Right cardiac atrium (tissue), 5 donors: ENCODE results near the gene DCUN1D4. TPM values are rescaled to one million over a fixed set of nuclear protein-coding genes. Genes with fewer than 3 reads are reported as not detected.
"Not testable (repeated sequence)": the region's sequence is repeated elsewhere in the genome, so short reads cannot be mapped to it uniquely, and the experiment has no call there.

Experiments
- ATAC-seq, 2 donors: fragments of 200-7000 bp; cut with Tn5 transposase; one replicate each; pipeline versions ENCODE4 v1.8.0 to v1.9.1; 2020; ENCODE audit warnings: moderate library complexity in 2 of 2, mild to moderate bottlenecking in 1 of 2
- DNase-seq, 3 donors: peaks; one replicate each; pipeline ENCODE4 v3.0.0-alpha.2; 2020
- H3K27ac ChIP-seq: one replicate; pipeline ENCODE4 v1.5.1; 2013; ENCODE audit warnings: mild to moderate bottlenecking, low read length, control low read depth, moderate library complexity
- H3K27me3 ChIP-seq: one replicate; pipeline ENCODE4 v1.6.1; 2013; ENCODE audit not compliant: control insufficient read depth, insufficient read depth
- H3K4me1 ChIP-seq: one replicate; pipeline ENCODE4 v1.6.1; 2013; ENCODE audit warnings: low read length; ENCODE audit not compliant: control insufficient read depth, insufficient read depth
- H3K4me3 ChIP-seq: one replicate; pipeline ENCODE4 v1.5.1; 2013; ENCODE audit warnings: low read length, control low read depth
- H3K9me3 ChIP-seq: one replicate; pipeline ENCODE4 v1.6.1; 2013; ENCODE audit warnings: low read length; ENCODE audit not compliant: control insufficient read depth
- WGBS: extraction: QIAGEN DNeasy Blood & Tissue Kit; methylation state at CpG from one replicate; pipeline ENCODE4 v1.1.7; 2013; 5-methylcytosine and 5-hydroxymethylcytosine counted together
- intact Hi-C, 4 donors: fragments of 100-400 bp; cut with DNase I; formaldehyde crosslinking; loops; one replicate each; pipeline versions ENCODE4 v1.11.0 to v1.14.0; 2022 to 2023
- polyA plus RNA-seq: library from polyadenylated mRNA; stranded (reverse); fragments of 200-250 nt; gene quantifications from one replicate; pipeline ENCODE4 v1.2.3, GENCODE V29; 2013
- total RNA-seq, 4 donors: library from RNA; stranded (reverse); fragmentation: NEBNext Ultra II Directional; extraction: Animal tissue kit (Norgen Biotek cat#: 25700); gene quantifications; one replicate each; pipeline ENCODE4 v1.2.1, GENCODE V29; 2021
- donor health status: healthy with polysubstance abuse.
- donor health status: DM: no; HTN: yes; CAD: no.
- donor health status: DM: no; HTN: no; CAD: no.
- donor health status: DM: no; HTN: yes; CAD: no; lungs with severe emphysema.
- donor health status: DM: yes; HTN: yes; CAD: no.

The DCUN1D4 gene
- total and polyA plus RNA-seq, 5 donors: 15.4 to 60.6 (median 54.8) TPM

GRCh38 chr4:51872283-51872997, 29.5 kb downstream of the DCUN1D4 start:
- no peaks in the 10 kb centered on the region for H3K9me3 ChIP-seq
- ATAC-seq (no peak), DNase-seq (no peak)
- intact Hi-C loops: no loop called here
- no peaks in the 10 kb centered on the region for H3K27me3 ChIP-seq
- no peaks in the 10 kb centered on the region for H3K4me1 ChIP-seq
- 91% methylated on average over 9 of the region's 9 CpGs for WGBS
- no peak overlapping the region for H3K27ac ChIP-seq
- H3K4me3 ChIP-seq: no peak overlapping the region

DNA sequence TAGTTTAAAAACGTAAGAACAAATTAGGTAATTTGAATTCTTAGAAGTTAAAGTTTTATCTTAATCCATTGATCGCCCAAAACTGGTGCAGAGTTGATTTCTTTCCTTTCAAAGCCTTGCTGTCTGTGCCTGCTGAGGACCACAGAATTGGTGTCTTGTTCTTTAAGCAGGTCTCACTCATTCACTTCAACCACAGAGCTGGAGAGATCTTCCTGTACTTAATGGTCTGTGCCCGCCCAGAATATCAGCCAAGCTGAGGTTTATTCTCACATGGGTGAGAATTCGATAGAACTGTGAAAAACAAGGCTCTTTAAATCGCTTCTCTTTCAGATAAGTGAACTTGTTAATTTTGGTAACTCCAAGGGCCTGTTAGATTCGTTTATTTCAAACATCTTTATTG, 31.6 kb downstream of the DCUN1D4 start:
- H3K27ac ChIP-seq: no peak overlapping the region
- 97% methylated on average over 6 of the region's 6 CpGs for WGBS
- no peak overlapping the region for H3K4me3 ChIP-seq
- H3K4me1 ChIP-seq: no peaks in the 10 kb centered on the region
- intact Hi-C loops: no loop called here
- no peak for ATAC-seq
- no peaks in the 10 kb centered on the region for H3K27me3 ChIP-seq
- no peaks in the 10 kb centered on the region for H3K9me3 ChIP-seq
- DNase-seq: no peak

GRCh38 chr4:51878431-51878830, 35.5 kb downstream of the DCUN1D4 start:
- intact Hi-C loops: no loop called here
- Histone ChIP-seq H3K9me3 (no peaks in the 10 kb centered on the region), H3K27me3 (no peaks in the 10 kb centered on the region), H3K27ac (no peak overlapping the region), H3K4me1 (no peaks in the 10 kb centered on the region), H3K4me3 (no peak overlapping the region)
- WGBS: 61% methylated on average over 2 of the region's 2 CpGs
- no peak for DNase-seq
- no peak for ATAC-seq

- 95% methylated on average over 9 of the region's 9 CpGs for WGBS
- peaks cover 2% of the 10 kb centered on the region for H3K4me1 ChIP-seq
- ATAC-seq: no peak
- H3K27ac ChIP-seq: no peak overlapping the region
- intact Hi-C loops: no loop called here
- H3K9me3 ChIP-seq: no peaks in the 10 kb centered on the region
- H3K4me3 ChIP-seq: no peak overlapping the region
- H3K27me3 ChIP-seq: no peaks in the 10 kb centered on the region
- no peak for DNase-seq
These were observed 37.3 kb downstream of the DCUN1D4 start for GRCh38 chr4:51880016-51880915.

DNA sequence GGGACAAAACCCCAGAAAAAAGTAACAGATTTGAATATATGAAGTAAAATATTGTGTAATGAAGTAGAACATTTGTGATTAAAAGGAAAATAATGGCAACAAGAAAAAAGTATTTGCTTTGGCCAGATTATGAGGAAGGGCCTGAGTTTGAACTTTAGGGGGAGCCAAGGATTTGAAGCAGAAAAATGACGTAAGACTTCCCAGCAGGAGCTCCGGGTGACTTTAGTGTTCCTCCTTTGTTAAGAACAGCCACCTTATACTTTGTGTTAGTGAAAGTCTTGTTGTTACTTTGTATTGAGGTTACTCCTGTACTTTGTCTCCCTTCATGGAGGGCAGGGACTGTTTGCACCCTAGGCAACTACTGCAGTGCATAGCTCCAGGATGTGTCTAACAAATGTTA, 41.1 kb downstream of the DCUN1D4 start:
- 48% methylated on average over 2 of the region's 2 CpGs for WGBS
- Histone ChIP-seq H3K4me1 (peaks cover 2% of the 10 kb centered on the region), H3K4me3 (no peak overlapping the region), H3K27me3 (no peaks in the 10 kb centered on the region), H3K27ac (no peak overlapping the region), H3K9me3 (no peaks in the 10 kb centered on the region)
- ATAC-seq: peak; percentile 54 to 84
- intact Hi-C loops: no loop called here
- no peak for DNase-seq

DNA sequence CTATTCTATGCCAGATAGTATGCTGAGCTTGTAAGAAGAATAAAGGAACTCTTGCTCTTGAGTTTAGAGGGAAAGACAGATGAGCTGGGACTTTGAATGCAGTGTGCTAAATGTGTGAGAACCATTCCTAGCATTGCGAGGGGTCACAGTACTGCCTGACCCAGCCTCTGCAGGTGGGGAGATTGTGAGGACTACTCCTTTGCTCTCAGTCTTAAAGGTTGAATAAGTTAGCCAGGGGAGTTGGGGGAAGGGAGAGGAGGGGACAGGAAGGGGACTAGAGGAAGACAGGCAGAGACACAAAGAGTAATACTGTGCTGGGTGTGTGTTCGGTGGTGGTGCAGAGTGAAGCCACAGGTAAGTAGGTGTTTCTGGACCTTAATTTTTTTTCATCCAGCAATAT, 41.7 kb downstream of the DCUN1D4 start:
- intact Hi-C loops: no loop called here
- ATAC-seq: no peak
- 91% methylated on average over 2 of the region's 2 CpGs for WGBS

DNA sequence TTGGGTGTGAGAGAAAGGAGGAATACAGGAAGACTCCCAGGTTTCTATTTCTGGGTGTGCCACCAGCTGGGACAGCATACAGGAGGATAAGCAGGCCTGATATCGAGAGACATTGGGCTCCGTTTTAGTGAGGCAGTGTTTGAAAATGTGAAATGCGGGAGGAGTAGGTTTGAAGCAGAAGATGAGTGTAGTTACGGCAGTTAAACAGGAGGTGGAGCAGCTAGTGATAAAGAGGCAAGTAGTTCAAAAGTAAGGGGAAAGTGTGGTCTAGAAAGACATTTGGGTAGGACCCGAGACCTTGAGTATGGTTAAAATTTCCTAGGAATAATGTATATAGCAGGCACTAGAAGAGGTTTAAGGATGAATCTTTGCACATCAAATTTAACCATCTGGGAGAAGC, 42.4 kb downstream of the DCUN1D4 start:
- ATAC-seq (peak in 1 of 2 donors; percentile 55), DNase-seq (no peak)
- Histone ChIP-seq H3K4me3 (no peak overlapping the region), H3K27ac (no peak overlapping the region), H3K9me3 (no peaks in the 10 kb centered on the region), H3K27me3 (no peaks in the 10 kb centered on the region), H3K4me1 (peaks cover 2% of the 10 kb centered on the region)
- intact Hi-C loops: no loop called here
- WGBS: 72% methylated on average over 5 of the region's 5 CpGs

More for the DNA sequence above, 41.7 kb downstream of the DCUN1D4 start:
- H3K27me3 ChIP-seq: no peaks in the 10 kb centered on the region
- H3K4me1 ChIP-seq: peaks cover 2% of the 10 kb centered on the region
- no peak overlapping the region for H3K27ac ChIP-seq
- DNase-seq: no peak
- no peaks in the 10 kb centered on the region for H3K9me3 ChIP-seq
- no peak overlapping the region for H3K4me3 ChIP-seq

- no peaks in the 10 kb centered on the region for H3K4me1 ChIP-seq
- 94% methylated on average over 1 of the region's 1 CpG for WGBS
- no peak overlapping the region for H3K4me3 ChIP-seq
- no peak for ATAC-seq
- no peak for DNase-seq
- no peaks in the 10 kb centered on the region for H3K9me3 ChIP-seq
- intact Hi-C loops: loop anchor here in 3 of 4 donors (10.0 kb wide), 1 partner anchor 134 kb away; the partner anchor contains the start of gene LRRC66 (in 3 of the 3)
- no peak overlapping the region for H3K27ac ChIP-seq
- no peaks in the 10 kb centered on the region for H3K27me3 ChIP-seq
These were observed 47.8 kb downstream of the DCUN1D4 start for GRCh38 chr4:51890760-51891159.

- not testable (repeated sequence) for ATAC-seq, DNase-seq, H3K9me3 ChIP-seq, H3K4me1 ChIP-seq, H3K4me3 ChIP-seq, H3K27ac ChIP-seq, H3K27me3 ChIP-seq
- intact Hi-C loops: loop anchor here in 3 of 4 donors (10.0 kb wide), 1 partner anchor 131 kb away; the partner anchor contains the start of gene LRRC66 (in 3 of the 3)
- WGBS: 95% methylated on average over 16 of the region's 16 CpGs
These were observed 50.4 kb downstream of the DCUN1D4 start for GRCh38 chr4:51893402-51893801.

GRCh38 chr4:51894059-51894645, 51.2 kb downstream of the DCUN1D4 start:
- Histone ChIP-seq H3K27me3 (no peaks in the 10 kb centered on the region), H3K9me3 (no peaks in the 10 kb centered on the region), H3K4me1 (no peaks in the 10 kb centered on the region), H3K27ac (no peak overlapping the region), H3K4me3 (no peak overlapping the region)
- intact Hi-C loops: loop anchor here in 3 of 4 donors (10.0 kb wide), 1 partner anchor 131 kb away; the partner anchor contains the start of gene LRRC66 (in 3 of the 3)
- ATAC-seq: no peak
- DNase-seq: no peak
- 97% methylated on average over 1 of the region's 1 CpG for whole genome bisulfite sequencing
